ENCODE measurements around the gene OR6N2. TPM values are rescaled to one million over a fixed set of nuclear protein-coding genes. Genes with fewer than 3 reads are reported as not detected.

The OR6N2 gene
- total and polyA plus RNA-seq, 7 donors: not detected

- intact Hi-C loops (cut with DNase I): no loop called here
- DNase-seq (no peak), ATAC-seq (no peak)
- H3K4me1 ChIP-seq: no peaks in the 10 kb centered on the region
- no peaks in the 10 kb centered on the region for H3K9me3 ChIP-seq
- H3K27me3 ChIP-seq (ENCODE audit: insufficient read depth in 3 of 3, low read length in 2 of 3): peaks cover 0 to 2% (median 0%) of the 10 kb centered on the region in 3 donors
- no peaks in the 10 kb centered on the region for H3K36me3 ChIP-seq (ENCODE audit: insufficient read depth in 1 of 2, low read depth in 1 of 2)
- no peak for TF ChIP-seq CTCF (IDR thresholded peaks at IDR 0.05)
- WGBS, 3 donors: 47 to 75% (median 64%) methylated on average over 1 of the region's 1 CpG
- H3K27ac ChIP-seq: no peak overlapping the region
- no peak overlapping the region for H3K4me3 ChIP-seq
These were observed 38.0 kb upstream of the OR6N2 start for GRCh38 chr1:158818975-158819431.

- no peak overlapping the region for H3K4me3 ChIP-seq
- H3K9me3 ChIP-seq: no peaks in the 10 kb centered on the region
- no peak for DNase-seq
- peaks cover 0 to 2% (median 0%) of the 10 kb centered on the region in 3 donors for H3K27me3 ChIP-seq (ENCODE audit: insufficient read depth in 3 of 3, low read length in 2 of 3)
- TF ChIP-seq CTCF (IDR thresholded peaks at IDR 0.05): no peak
- no peak for ATAC-seq
- WGBS, 3 donors: 91 to 94% (median 94%) methylated on average over 1 of the region's 1 CpG
- intact Hi-C loops (cut with DNase I): no loop called here
- no peaks in the 10 kb centered on the region for H3K36me3 ChIP-seq (ENCODE audit: insufficient read depth in 1 of 2, low read depth in 1 of 2)
- H3K4me1 ChIP-seq: no peaks in the 10 kb centered on the region
- H3K27ac ChIP-seq: no peak overlapping the region
These were observed 37.6 kb upstream of the OR6N2 start for GRCh38 chr1:158818560-158818959.

GRCh38 chr1:158814970-158815369 is 34.0 kb upstream of the OR6N2 start:
- Histone ChIP-seq H3K9me3 (no peaks in the 10 kb centered on the region), H3K27ac (no peak overlapping the region), H3K4me1 (no peaks in the 10 kb centered on the region), H3K27me3 (ENCODE audit: insufficient read depth in 3 of 3, low read length in 2 of 3) (peaks cover 0 to 2% (median 0%) of the 10 kb centered on the region in 3 donors), H3K4me3 (no peak overlapping the region), H3K36me3 (ENCODE audit: insufficient read depth in 1 of 2, low read depth in 1 of 2) (no peaks in the 10 kb centered on the region)
- TF ChIP-seq CTCF (IDR thresholded peaks at IDR 0.05): no peak
- 0 to 92% (median 78%) methylated on average over 1 of the region's 1 CpG for WGBS, 3 donors
- intact Hi-C loops (cut with DNase I): no loop called here
- no peak for ATAC-seq
- no peak for DNase-seq

- Histone ChIP-seq H3K4me1 (no peaks in the 10 kb centered on the region), H3K27me3 (ENCODE audit: insufficient read depth in 3 of 3, low read length in 2 of 3) (peaks cover 0 to 2% (median 0%) of the 10 kb centered on the region in 3 donors), H3K9me3 (no peaks in the 10 kb centered on the region), H3K36me3 (ENCODE audit: insufficient read depth in 1 of 2, low read depth in 1 of 2) (no peaks in the 10 kb centered on the region), H3K27ac (no peak overlapping the region), H3K4me3 (no peak overlapping the region)
- intact Hi-C loops (cut with DNase I): no loop called here
- TF ChIP-seq CTCF (IDR thresholded peaks at IDR 0.05): no peak
- DNase-seq: no peak
- no peak for ATAC-seq
- WGBS, 3 donors: 74 to 82% (median 75%) methylated on average over 3 of the region's 3 CpGs
These were observed 32.2 kb upstream of the OR6N2 start for GRCh38 chr1:158813164-158813563.

GRCh38 chr1:158812336-158812735 is 31.3 kb upstream of the OR6N2 start:
- intact Hi-C loops (cut with DNase I): no loop called here
- ATAC-seq: no peak
- WGBS, 3 donors: 74 to 82% (median 82%) methylated on average over 2 of the region's 2 CpGs
- no peaks in the 10 kb centered on the region for H3K9me3 ChIP-seq
- no peak overlapping the region for H3K4me3 ChIP-seq
- H3K27me3 ChIP-seq (ENCODE audit: insufficient read depth in 3 of 3, low read length in 2 of 3): peaks cover 0 to 2% (median 0%) of the 10 kb centered on the region in 3 donors
- TF ChIP-seq CTCF (IDR thresholded peaks at IDR 0.05): no peak
- no peaks in the 10 kb centered on the region for H3K36me3 ChIP-seq (ENCODE audit: insufficient read depth in 1 of 2, low read depth in 1 of 2)
- H3K27ac ChIP-seq: no peak overlapping the region
- no peaks in the 10 kb centered on the region for H3K4me1 ChIP-seq
- DNase-seq: no peak
